Astrocyte (in vitro differentiated cells and primary cell): ENCODE measurements around the gene STRIP1. TPM values are rescaled to one million over a fixed set of nuclear protein-coding genes. Genes with fewer than 3 reads are reported as not detected.

Experiments
- DNase-seq: peaks from one replicate; pipeline ENCODE4 v3.0.0-alpha.2; 2010; ENCODE audit warnings: low read depth
- FAIRE-seq: peaks from 2 replicates; lab custom pipeline; 2011; peaks lifted over from hg19 to GRCh38; lab: Jason Lieb, UNC
- H2AFZ ChIP-seq: 2 replicates; pipeline ENCODE4 v1.6.0; 2012; ENCODE audit warnings: low read depth, low read length, inconsistent platforms
- H3K27ac ChIP-seq: 2 replicates; pipeline ENCODE4 v1.5.1; 2011; ENCODE audit warnings: low read depth, low read length, inconsistent platforms
- H3K27me3 ChIP-seq: 2 replicates; pipeline ENCODE4 v1.6.0; 2011; ENCODE audit warnings: low read length, inconsistent platforms; ENCODE audit not compliant: insufficient read depth
- H3K36me3 ChIP-seq: 2 replicates; pipeline ENCODE4 v1.5.1; 2011; ENCODE audit warnings: low read length, inconsistent platforms; ENCODE audit not compliant: insufficient read depth
- H3K4me1 ChIP-seq: 2 replicates; pipeline ENCODE4 v1.5.1; 2011; ENCODE audit warnings: low read length, inconsistent platforms; ENCODE audit not compliant: insufficient read depth
- H3K4me2 ChIP-seq: 2 replicates; pipeline ENCODE4 v1.6.0; 2012; ENCODE audit warnings: low read length, inconsistent platforms
- H3K4me3 ChIP-seq: 2 replicates; pipeline ENCODE4 v1.5.1; 2011; ENCODE audit warnings: low read depth, mild to moderate bottlenecking, low read length, inconsistent platforms; ENCODE audit not compliant: insufficient read depth
- H3K79me2 ChIP-seq: 2 replicates; pipeline ENCODE4 v1.6.0; 2012; ENCODE audit warnings: mild to moderate bottlenecking, low read length, inconsistent platforms; ENCODE audit not compliant: insufficient read depth
- H3K9ac ChIP-seq: 2 replicates; pipeline ENCODE4 v1.6.0; 2012; ENCODE audit warnings: mild to moderate bottlenecking, low read length, inconsistent platforms
- H3K9me3 ChIP-seq: 2 replicates; pipeline ENCODE4 v1.5.1; 2012; ENCODE audit warnings: low read depth, mild to moderate bottlenecking, low read length, inconsistent platforms; ENCODE audit not compliant: insufficient read depth
- H4K20me1 ChIP-seq: 2 replicates; pipeline ENCODE4 v1.6.0; 2012; ENCODE audit warnings: low read length, inconsistent platforms; ENCODE audit not compliant: insufficient read depth
- H3K27ac Mint-ChIP-seq: one replicate; pipeline ENCODE4 v1.8.0; 2021; ENCODE audit warnings: mild to moderate bottlenecking, mixed read lengths; ENCODE audit not compliant: unreplicated experiment
- H3K27me3 Mint-ChIP-seq: one replicate; pipeline ENCODE4 v1.8.0; 2021; ENCODE audit warnings: low read depth, mixed read lengths; ENCODE audit not compliant: unreplicated experiment
- H3K36me3 Mint-ChIP-seq: one replicate; pipeline ENCODE4 v1.8.0; 2021; ENCODE audit warnings: low read depth, mixed read lengths; ENCODE audit not compliant: unreplicated experiment
- H3K4me1 Mint-ChIP-seq: one replicate; pipeline ENCODE4 v1.8.0; 2021; ENCODE audit warnings: low read depth, mixed read lengths; ENCODE audit not compliant: unreplicated experiment
- H3K4me3 Mint-ChIP-seq: one replicate; pipeline ENCODE4 v1.8.0; 2021; ENCODE audit warnings: mild to moderate bottlenecking, moderate library complexity, mixed read lengths; ENCODE audit not compliant: unreplicated experiment
- H3K9me3 Mint-ChIP-seq: one replicate; pipeline ENCODE4 v1.8.0; 2021; ENCODE audit warnings: mild to moderate bottlenecking, mixed read lengths; ENCODE audit not compliant: unreplicated experiment
- CTCF ChIP-seq: IDR thresholded peaks from 2 replicates; pipeline ENCODE4 v1.5.1; 2011; ENCODE audit warnings: low read depth, mild to moderate bottlenecking, inconsistent platforms, low read length, moderate library complexity; ENCODE audit not compliant: insufficient read depth
- EZH2 ChIP-seq: IDR thresholded peaks from 2 replicates; pipeline ENCODE4 v1.6.1; 2012; ENCODE audit warnings: mild to moderate bottlenecking, low read length, inconsistent platforms; ENCODE audit not compliant: insufficient read depth
- total RNA-seq: library from RNA; stranded (reverse); gene quantifications from 2 replicates; pipeline ENCODE4 v1.2.1, GENCODE V29; 2021

The STRIP1 gene
- total RNA-seq, 1 donor from 2014 or later: 40.8 TPM

- FAIRE-seq: no peak
- DNase-seq: no peak
- peaks cover 40% of the 10 kb centered on the region for H4K20me1 ChIP-seq
- TF ChIP-seq CTCF (no peak), EZH2 (no peak)
- no peaks in the 10 kb centered on the region for H3K27me3 ChIP-seq
- peak overlapping the region; percentile 76 for H3K4me3 ChIP-seq
- H3K27ac Mint-ChIP-seq: peak overlapping the region; percentile 63
- peaks cover 15% of the 10 kb centered on the region for H3K4me1 Mint-ChIP-seq
- H3K79me2 ChIP-seq: peaks cover 37% of the 10 kb centered on the region
- no peaks in the 10 kb centered on the region for H3K9me3 Mint-ChIP-seq
- peak overlapping the region; percentile 95 for H3K9ac ChIP-seq
- H3K4me2 ChIP-seq: peak overlapping the region; percentile 87
- peaks cover 20% of the 10 kb centered on the region for H3K4me1 ChIP-seq
- no peaks in the 10 kb centered on the region for H3K9me3 ChIP-seq
- peak overlapping the region; percentile 71 for H2AFZ ChIP-seq
- peak overlapping the region; percentile 92 for H3K4me3 Mint-ChIP-seq
- H3K27ac ChIP-seq: peak overlapping the region; percentile 83
- H3K36me3 ChIP-seq: peaks cover 21% of the 10 kb centered on the region
- no peaks in the 10 kb centered on the region for H3K27me3 Mint-ChIP-seq
- H3K36me3 Mint-ChIP-seq: peaks cover 18% of the 10 kb centered on the region
Observed at GRCh38 chr1:110035236-110035752, 870 bp downstream of the STRIP1 start.

GRCh38 chr1:110038271-110038670 is 3.8 kb downstream of the STRIP1 start:
- Histone ChIP-seq H3K4me1 (peaks cover 13% of the 10 kb centered on the region), H3K4me2 (no peak overlapping the region), H3K79me2 (peaks cover 37% of the 10 kb centered on the region), H3K4me3 (no peak overlapping the region), H3K27me3 (no peaks in the 10 kb centered on the region), H2AFZ (no peak overlapping the region), H4K20me1 (peaks cover 53% of the 10 kb centered on the region), H3K36me3 (peaks cover 42% of the 10 kb centered on the region), H3K27ac (no peak overlapping the region), H3K9ac (no peak overlapping the region), H3K9me3 (no peaks in the 10 kb centered on the region)
- TF ChIP-seq CTCF (no peak), EZH2 (no peak)
- H3K4me1 Mint-ChIP-seq: peaks cover 9% of the 10 kb centered on the region
- FAIRE-seq (no peak), DNase-seq (no peak)
- H3K9me3 Mint-ChIP-seq: no peaks in the 10 kb centered on the region
- no peaks in the 10 kb centered on the region for H3K27me3 Mint-ChIP-seq
- no peak overlapping the region for H3K27ac Mint-ChIP-seq
- H3K4me3 Mint-ChIP-seq: no peak overlapping the region
- peaks cover 30% of the 10 kb centered on the region for H3K36me3 Mint-ChIP-seq

- Histone ChIP-seq H3K4me2 (no peak overlapping the region), H3K9ac (no peak overlapping the region), H4K20me1 (peaks cover 56% of the 10 kb centered on the region), H3K27ac (no peak overlapping the region), H3K4me3 (no peak overlapping the region), H3K36me3 (peaks cover 55% of the 10 kb centered on the region), H3K9me3 (no peaks in the 10 kb centered on the region), H2AFZ (no peak overlapping the region), H3K4me1 (peaks cover 9% of the 10 kb centered on the region), H3K27me3 (no peaks in the 10 kb centered on the region), H3K79me2 (peaks cover 37% of the 10 kb centered on the region)
- no peaks in the 10 kb centered on the region for H3K9me3 Mint-ChIP-seq
- H3K4me3 Mint-ChIP-seq: no peak overlapping the region
- no peaks in the 10 kb centered on the region for H3K27me3 Mint-ChIP-seq
- H3K36me3 Mint-ChIP-seq: peaks cover 30% of the 10 kb centered on the region
- no peak overlapping the region for H3K27ac Mint-ChIP-seq
- DNase-seq (no peak), FAIRE-seq (no peak)
- TF ChIP-seq CTCF (no peak), EZH2 (no peak)
- peaks cover 9% of the 10 kb centered on the region for H3K4me1 Mint-ChIP-seq
Observed at GRCh38 chr1:110039641-110040040, 5.2 kb downstream of the STRIP1 start.
